NCI-H128 (cell line): ENCODE data around the gene PROS1.

Source experiments
- DNase-seq: peaks from one replicate; lab custom pipeline; 2025; ENCODE audit not compliant: unreplicated experiment; lab: John Stamatoyannopoulos, UW

Gene PROS1

GRCh38 chr3:93973131-93974126 lies at the start of gene PROS1:
PROS1 (minus strand) TSS chr3:93973896; CDS start chr3:93973749, 147 bp downstream.
- DNase-seq, result no peak

GRCh38 chr3:94020293-94020692 lies 46.6 kb upstream of the PROS1 start:
- DNase-seq, result no peak

GRCh38 chr3:94019659-94020058 lies 46.0 kb upstream of the PROS1 start:
- DNase-seq, result no peak

- no peak for DNase-seq
Observed at GRCh38 chr3:94015025-94015424, 41.3 kb upstream of the PROS1 start.

GRCh38 chr3:94012185-94012584 lies 38.5 kb upstream of the PROS1 start:
- no peak for DNase-seq

- DNase-seq, result no peak
Observed at GRCh38 chr3:94011233-94011711, 37.6 kb upstream of the PROS1 start.

GRCh38 chr3:94009608-94010007 lies 35.9 kb upstream of the PROS1 start:
- no peak for DNase-seq

- no peak for DNase-seq
Observed at GRCh38 chr3:94008253-94008652, 34.6 kb upstream of the PROS1 start.

GRCh38 chr3:94004301-94004910 lies 30.7 kb upstream of the PROS1 start:
- DNase-seq, result peak; percentile 9

GRCh38 chr3:94001827-94002495 lies 28.3 kb upstream of the PROS1 start:
- DNase-seq, result no peak

GRCh38 chr3:94001191-94001590 lies 27.5 kb upstream of the PROS1 start:
- no peak for DNase-seq

GRCh38 chr3:93994056-93994455 lies 20.4 kb upstream of the PROS1 start:
- DNase-seq, result no peak

GRCh38 chr3:93992207-93992606 lies 18.5 kb upstream of the PROS1 start:
- DNase-seq, result no peak

GRCh38 chr3:93991631-93992030 lies 17.9 kb upstream of the PROS1 start:
- DNase-seq, result no peak

- DNase-seq, result no peak
Observed at GRCh38 chr3:93989241-93989640, 15.5 kb upstream of the PROS1 start.

- no peak for DNase-seq
Observed at GRCh38 chr3:93988764-93989163, 15.1 kb upstream of the PROS1 start.

GRCh38 chr3:93988283-93988682 lies 14.6 kb upstream of the PROS1 start:
- DNase-seq, result no peak

GRCh38 chr3:93984618-93985017 lies 10.9 kb upstream of the PROS1 start:
- DNase-seq, result no peak

- no peak for DNase-seq
Observed at GRCh38 chr3:93983408-93983807, 9.7 kb upstream of the PROS1 start.

- DNase-seq, result no peak
Observed at GRCh38 chr3:93981649-93982048, 8.0 kb upstream of the PROS1 start.

GRCh38 chr3:93979850-93980676 lies 6.4 kb upstream of the PROS1 start, which contains the start of gene ARL13B:
ARL13B (plus strand) TSS chr3:93980155; CDS start chr3:93980424, 269 bp downstream.
- peak; percentile 98 for DNase-seq
